ENCODE measurements around the gene MAFF.

- TF ChIP-seq CTCF (IDR thresholded peaks at IDR 0.05; ENCODE audit: low read depth, low read length) (no peak), EZH2phosphoT487 (IDR thresholded peaks at IDR 0.05; ENCODE audit: low read depth) (no peak)
Observed at GRCh38 chr22:38239101-38239761, 37.4 kb downstream of the MAFF start.

Data from OCI-LY3 (cell line).